Heart left ventricle (tissue), 16 donors: ENCODE results near the gene HMGB2. TPM values are rescaled to one million over a fixed set of nuclear protein-coding genes. Genes with fewer than 3 reads are reported as not detected.

ENCODE experiments used
- ATAC-seq, 4 donors: fragments of 200-7000 bp; cut with Tn5 transposase; one replicate each; pipeline ENCODE4 v1.9.1; 2020 to 2022; ENCODE audit warnings: moderate library complexity in 4 of 4, mild to moderate bottlenecking in 3 of 4, moderate number of reproducible peaks in 1 of 4
- DNase-seq, 5 donors: peaks; one replicate each; pipeline ENCODE4 v3.0.0-alpha.2; 2020
- H3K27ac ChIP-seq, 12 donors: fragments of 200-600 bp; sonication (generic) in 4 of 12; one replicate each; pipeline versions ENCODE4 v1.5.0 to v1.8.0; 2016 to 2022; ENCODE audit warnings: mild to moderate bottlenecking in 2 of 12
- H3K27me3 ChIP-seq, 9 donors: fragments of 200-600 bp; sonication (generic) in 2 of 9; one replicate each; pipeline versions ENCODE4 v1.5.1 to v1.8.0; 2016 to 2022; ENCODE audit warnings: mild to moderate bottlenecking in 3 of 9
- H3K36me3 ChIP-seq, 9 donors: fragments of 200-600 bp; sonication (generic) in 2 of 9; one replicate each; pipeline versions ENCODE4 v1.5.0 to v1.8.0; 2018 to 2022; ENCODE audit warnings: mild to moderate bottlenecking in 2 of 9
- H3K4me1 ChIP-seq, 12 donors: fragments of 200-600 bp; sonication (generic) in 4 of 12; one replicate each; pipeline versions ENCODE4 v1.5.0 to v1.8.0; 2016 to 2022; ENCODE audit warnings: mild to moderate bottlenecking in 3 of 12
- H3K4me3 ChIP-seq, 12 donors: fragments of 200-600 bp; sonication (generic) in 4 of 12; one replicate each; pipeline versions ENCODE4 v1.5.0 to v1.8.0; 2017 to 2022; ENCODE audit warnings: mild to moderate bottlenecking in 9 of 12, moderate library complexity in 4 of 12
- H3K9me3 ChIP-seq, 12 donors: fragments of 200-600 bp; sonication (generic) in 4 of 12; one replicate each; pipeline versions ENCODE4 v1.5.0 to v1.8.0; 2016 to 2022; ENCODE audit warnings: mild to moderate bottlenecking in 1 of 12
- POLR2A ChIP-seq, 2 donors: fragments of 450-650 bp; IDR thresholded peaks; one replicate each; pipeline ENCODE4 v1.6.1; 2017; ENCODE audit warnings: antibody characterized with exemption in 2 of 2, mild to moderate bottlenecking in 2 of 2, moderate library complexity in 2 of 2
- WGBS, 4 donors: extraction: QIAGEN DNeasy Blood & Tissue Kit in 2 of 4; methylation state at CpG; one replicate each; pipeline versions ENCODE4 v1.1.5 to v1.1.7; 2013 to 2018; 5-methylcytosine and 5-hydroxymethylcytosine counted together
- intact Hi-C, 10 donors: fragments of 100-400 bp; cut with DNase I; formaldehyde crosslinking; loops; one replicate each; pipeline versions ENCODE4 v1.11.1 to v1.14.2; 2022
- polyA plus RNA-seq, 2 donors: library from polyadenylated mRNA; stranded (reverse); fragments of 200-250 nt; gene quantifications; one replicate each; pipeline ENCODE4 v1.2.3, GENCODE V29; 2013
- total RNA-seq, 9 donors: library from RNA; depleted of rRNA in 2 of 9; stranded (reverse); fragments of >200 nt in 2 of 9; fragmentation: NEBNext Ultra II Directional in 3 of 9; extraction: Animal tissue kit (Norgen Biotek cat#: 25700) in 3 of 9; gene quantifications; one replicate each; pipeline versions ENCODE4 v1.1.0 to v1.2.4, GENCODE V29; 2016 to 2023
- TF ChIP-seq, protein P1 (sequence below), 12 donors: fragments of 200-600 bp; sonication (generic) in 4 of 12; IDR thresholded peaks; one replicate each; pipeline versions ENCODE4 v1.5.0 to v1.8.0; 2018 to 2022; ENCODE audit warnings: antibody characterized with exemption in 12 of 12, mild to moderate bottlenecking in 5 of 12
- donor health status: ischemic (EF 13 %, LVEDD 7.1; RV severe dilation, severe dysfunction).
- donor health status: healthy with polysubstance abuse.
- donor health status: DM: no; HTN: yes; CAD: no.
- donor health status: DM: no; HTN: no; CAD: no.
- donor health status: ischemic (EF 25% LVEDD 6.9; RV normal size, moderate dysfunction).
- donor health status: ischemic (EF 25% LVEDD 5.7; RV mildly dilated, moderate dysfunction).
- donor health status: healthy.
- donor health status: DM: yes; HTN: yes; CAD: no.
- donor health status: ischemic (EF 35%, LVEDD 5.7; RV mildly dilated, moderate dysfunction).
- donor health status: nonischemic (EF 11% LVEDD 7.7; RV severe dilation, severe dysfunction).
- donor health status: DM: yes; HTN: yes; CAD: no.
- donor health status: PGD.
- donor health status: ischemic (EF 29% LVEDD 5.4; RV normal size, mild dysfunction).
- donor health status: nonischemic (EF 23%, LVEDD 6.1; RV moderate dilation, normal function).

Gene HMGB2
- total and polyA plus RNA-seq, 11 donors, result 28.5 to 88.9 (median 46.8) TPM

DNA sequence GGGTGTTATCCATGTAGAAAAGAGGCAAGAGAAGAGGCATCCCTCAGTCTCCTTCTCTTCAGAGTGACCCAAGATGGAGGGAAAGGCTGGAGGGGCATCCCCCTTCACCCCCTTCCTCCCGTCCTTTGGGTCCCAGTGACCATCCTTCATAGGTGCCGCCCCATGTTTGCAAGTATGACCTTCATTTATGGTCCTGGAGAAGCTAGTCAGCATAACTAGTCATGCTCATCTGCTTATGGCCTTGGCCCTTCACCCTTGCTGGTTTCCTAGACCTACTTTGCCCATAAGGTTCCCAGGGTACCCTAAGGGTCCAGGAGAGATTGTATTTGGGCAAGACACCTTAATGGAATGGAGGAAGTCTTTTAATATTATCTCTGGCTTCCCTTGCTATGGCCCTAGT is 46.7 kb downstream of the HMGB2 start:
- intact Hi-C loops, result loop anchor here in 1 of 10 donors (10.0 kb wide), 1 partner anchor 127 kb away; no protein-coding TSS in a partner anchor
- no peak for ATAC-seq
- Histone ChIP-seq H3K4me1 (peaks cover 0 to 7% (median 0%) of the 10 kb centered on the region in 12 donors), H3K27ac (no peak overlapping the region), H3K36me3 (no peaks in the 10 kb centered on the region), H3K9me3 (peaks cover 0 to 49% (median 14%) of the 10 kb centered on the region in 12 donors), H3K4me3 (no peak overlapping the region), H3K27me3 (no peaks in the 10 kb centered on the region)
- WGBS, 4 donors, result 86 to 100% (median 99%) methylated on average over 2 of the region's 2 CpGs
- TF ChIP-seq, protein P1, sequence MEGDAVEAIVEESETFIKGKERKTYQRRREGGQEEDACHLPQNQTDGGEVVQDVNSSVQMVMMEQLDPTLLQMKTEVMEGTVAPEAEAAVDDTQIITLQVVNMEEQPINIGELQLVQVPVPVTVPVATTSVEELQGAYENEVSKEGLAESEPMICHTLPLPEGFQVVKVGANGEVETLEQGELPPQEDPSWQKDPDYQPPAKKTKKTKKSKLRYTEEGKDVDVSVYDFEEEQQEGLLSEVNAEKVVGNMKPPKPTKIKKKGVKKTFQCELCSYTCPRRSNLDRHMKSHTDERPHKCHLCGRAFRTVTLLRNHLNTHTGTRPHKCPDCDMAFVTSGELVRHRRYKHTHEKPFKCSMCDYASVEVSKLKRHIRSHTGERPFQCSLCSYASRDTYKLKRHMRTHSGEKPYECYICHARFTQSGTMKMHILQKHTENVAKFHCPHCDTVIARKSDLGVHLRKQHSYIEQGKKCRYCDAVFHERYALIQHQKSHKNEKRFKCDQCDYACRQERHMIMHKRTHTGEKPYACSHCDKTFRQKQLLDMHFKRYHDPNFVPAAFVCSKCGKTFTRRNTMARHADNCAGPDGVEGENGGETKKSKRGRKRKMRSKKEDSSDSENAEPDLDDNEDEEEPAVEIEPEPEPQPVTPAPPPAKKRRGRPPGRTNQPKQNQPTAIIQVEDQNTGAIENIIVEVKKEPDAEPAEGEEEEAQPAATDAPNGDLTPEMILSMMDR (IDR thresholded peaks at IDR 0.05), result no peak
- TF ChIP-seq POLR2A (IDR thresholded peaks at IDR 0.05), result no peak
- no peak for DNase-seq

DNA sequence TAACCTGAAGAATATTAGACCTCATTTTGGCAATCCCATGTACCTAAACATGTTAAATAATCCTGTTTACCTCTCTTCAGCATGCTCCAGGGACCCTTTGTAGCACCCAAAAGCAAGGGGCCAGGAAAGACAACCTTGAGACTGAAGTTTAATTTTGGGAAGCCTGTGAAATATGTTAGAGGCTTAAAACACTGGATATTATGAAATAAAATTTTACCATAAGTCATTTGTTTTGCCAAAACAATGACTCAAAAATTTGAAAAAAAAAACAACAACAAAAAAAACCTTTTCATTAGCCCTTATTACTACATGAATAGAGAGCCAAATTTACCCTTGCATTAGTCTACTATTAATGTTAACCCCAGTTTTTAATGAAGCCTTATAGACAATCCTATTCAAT is 49.7 kb downstream of the HMGB2 start:
- H3K9me3 ChIP-seq, result peaks cover 0 to 49% (median 14%) of the 10 kb centered on the region in 12 donors
- DNase-seq, result no peak
- H3K27ac ChIP-seq, result no peak overlapping the region
- no peak for ATAC-seq
- no peak overlapping the region for H3K4me3 ChIP-seq
- H3K4me1 ChIP-seq, result peaks cover 0 to 12% (median 0%) of the 10 kb centered on the region in 12 donors
- no peaks in the 10 kb centered on the region for H3K27me3 ChIP-seq
- TF ChIP-seq, protein P1 (IDR thresholded peaks at IDR 0.05), result no peak
- TF ChIP-seq POLR2A (IDR thresholded peaks at IDR 0.05), result no peak
- intact Hi-C loops, result loop anchor here in 1 of 10 donors (10.0 kb wide), 1 partner anchor 130 kb away; no protein-coding TSS in a partner anchor
- H3K36me3 ChIP-seq, result no peaks in the 10 kb centered on the region

DNA sequence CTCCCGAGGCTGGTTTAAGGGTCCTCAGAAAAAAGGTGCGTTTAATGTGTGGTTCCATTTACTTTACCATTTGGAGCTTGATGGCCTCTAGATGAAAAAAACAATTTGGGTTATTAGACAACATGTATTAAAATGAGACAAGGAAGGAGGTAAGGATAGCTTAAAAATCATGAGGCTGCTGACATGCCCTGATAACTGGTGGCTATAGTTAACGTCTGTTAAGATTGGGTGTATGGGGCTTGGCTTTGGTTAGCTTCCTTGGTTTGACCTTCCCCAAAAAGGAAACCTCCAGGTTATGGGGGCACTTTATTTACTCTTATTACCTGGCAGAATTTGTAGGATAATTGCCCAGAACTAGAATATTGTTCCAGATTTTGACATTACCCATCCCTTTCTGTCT is 51.5 kb downstream of the HMGB2 start:
- no peak for DNase-seq
- intact Hi-C loops, result loop anchor here in 1 of 10 donors (10.0 kb wide), 1 partner anchor 132 kb away; no protein-coding TSS in a partner anchor
- Histone ChIP-seq H3K27me3 (no peaks in the 10 kb centered on the region), H3K4me3 (no peak overlapping the region), H3K36me3 (no peaks in the 10 kb centered on the region), H3K27ac (no peak overlapping the region), H3K4me1 (peaks cover 0 to 6% (median 0%) of the 10 kb centered on the region in 12 donors), H3K9me3 (peaks cover 0 to 48% (median 14%) of the 10 kb centered on the region in 12 donors)
- ATAC-seq, result no peak
- no peak for TF ChIP-seq POLR2A (IDR thresholded peaks at IDR 0.05)
- TF ChIP-seq, protein P1 (IDR thresholded peaks at IDR 0.05), result no peak
- 62 to 74% (median 68%) methylated on average over 3 of the region's 3 CpGs for WGBS, 4 donors

DNA sequence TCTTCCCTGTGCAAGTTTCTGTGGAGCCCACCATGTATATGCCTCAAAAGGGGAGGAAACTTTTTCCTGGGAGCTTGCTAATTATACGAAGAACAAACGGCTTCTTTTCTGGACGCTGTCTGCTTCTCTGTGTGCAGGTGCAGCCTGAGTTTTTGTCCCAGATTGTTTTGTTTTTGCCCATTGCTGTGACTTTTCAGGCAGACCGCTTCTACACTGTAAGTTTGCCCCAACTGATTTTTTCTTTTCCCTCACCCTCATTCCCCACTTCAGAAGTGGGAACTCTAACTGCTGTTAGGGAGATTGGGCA is 51.9 kb downstream of the HMGB2 start:
- no peak for TF ChIP-seq POLR2A (IDR thresholded peaks at IDR 0.05)
- TF ChIP-seq, protein P1 (IDR thresholded peaks at IDR 0.05), result no peak
- H3K36me3 ChIP-seq, result no peaks in the 10 kb centered on the region

More for the DNA sequence above, 51.9 kb downstream of the HMGB2 start:
- Histone ChIP-seq H3K27me3 (no peaks in the 10 kb centered on the region), H3K4me3 (peak overlapping the region in 7 of 12 donors; percentile 14 to 45 (median 28)), H3K27ac (no peak overlapping the region), H3K9me3 (peaks cover 0 to 44% (median 14%) of the 10 kb centered on the region in 12 donors), H3K4me1 (peaks cover 0 to 6% (median 0%) of the 10 kb centered on the region in 12 donors)
- ATAC-seq (no peak), DNase-seq (no peak)
- intact Hi-C loops, result loop anchor here in 1 of 10 donors (10.0 kb wide), 1 partner anchor 133 kb away; no protein-coding TSS in a partner anchor
- WGBS, 4 donors, result 68 to 87% (median 70%) methylated on average over 4 of the region's 4 CpGs
